ENCODE measurements around the gene CREBBP.

The CREBBP gene

DNA sequence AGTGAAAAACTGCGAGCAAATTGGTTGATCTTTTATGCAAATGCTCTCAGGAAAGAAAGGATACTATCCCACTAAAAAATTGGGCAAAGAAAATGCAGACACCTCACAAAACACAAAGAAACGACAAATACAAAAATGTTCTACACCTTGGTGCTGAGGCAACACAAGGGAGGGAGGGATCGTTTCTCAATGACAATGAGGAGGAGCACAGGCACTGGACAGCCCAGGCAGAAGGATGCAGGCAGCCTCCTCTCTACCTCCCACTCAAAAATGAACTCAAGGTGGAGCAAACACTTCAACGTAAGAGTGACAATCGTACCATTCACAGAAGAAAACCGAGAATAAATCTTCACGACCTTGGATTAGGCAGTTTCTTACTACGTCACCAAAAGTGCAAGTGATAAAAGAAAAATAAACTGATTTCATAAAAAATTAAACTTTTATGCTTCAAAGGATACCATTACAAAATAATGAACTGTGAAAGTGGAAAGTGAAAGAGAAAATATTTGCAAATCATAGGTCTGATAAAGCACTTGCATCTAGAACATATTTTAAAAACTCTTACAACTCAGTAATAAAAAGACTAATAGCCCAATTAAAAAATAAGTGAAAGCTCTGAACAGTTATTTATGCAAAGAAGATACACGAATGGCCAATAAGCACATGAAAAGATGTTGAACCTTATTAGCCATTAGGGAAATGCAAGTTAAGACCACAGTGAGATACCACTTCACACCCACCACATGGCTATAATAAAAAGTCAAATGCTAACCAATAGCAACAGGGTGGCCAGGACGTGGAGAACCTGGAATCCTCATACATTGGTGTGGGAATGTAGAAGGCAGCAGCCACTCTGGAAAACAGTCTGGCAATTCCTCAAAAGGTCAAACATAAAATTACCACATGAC, 82.4 kb downstream of the CREBBP start:
- TF ChIP-seq, protein P1, sequence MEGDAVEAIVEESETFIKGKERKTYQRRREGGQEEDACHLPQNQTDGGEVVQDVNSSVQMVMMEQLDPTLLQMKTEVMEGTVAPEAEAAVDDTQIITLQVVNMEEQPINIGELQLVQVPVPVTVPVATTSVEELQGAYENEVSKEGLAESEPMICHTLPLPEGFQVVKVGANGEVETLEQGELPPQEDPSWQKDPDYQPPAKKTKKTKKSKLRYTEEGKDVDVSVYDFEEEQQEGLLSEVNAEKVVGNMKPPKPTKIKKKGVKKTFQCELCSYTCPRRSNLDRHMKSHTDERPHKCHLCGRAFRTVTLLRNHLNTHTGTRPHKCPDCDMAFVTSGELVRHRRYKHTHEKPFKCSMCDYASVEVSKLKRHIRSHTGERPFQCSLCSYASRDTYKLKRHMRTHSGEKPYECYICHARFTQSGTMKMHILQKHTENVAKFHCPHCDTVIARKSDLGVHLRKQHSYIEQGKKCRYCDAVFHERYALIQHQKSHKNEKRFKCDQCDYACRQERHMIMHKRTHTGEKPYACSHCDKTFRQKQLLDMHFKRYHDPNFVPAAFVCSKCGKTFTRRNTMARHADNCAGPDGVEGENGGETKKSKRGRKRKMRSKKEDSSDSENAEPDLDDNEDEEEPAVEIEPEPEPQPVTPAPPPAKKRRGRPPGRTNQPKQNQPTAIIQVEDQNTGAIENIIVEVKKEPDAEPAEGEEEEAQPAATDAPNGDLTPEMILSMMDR (IDR thresholded peaks at IDR 0.05; ENCODE audit: insufficient read depth, missing control alignments): no peak
- DNase-seq (ENCODE audit: insufficient read length, low spot score) (no peak), FAIRE-seq (no peak)

DNA sequence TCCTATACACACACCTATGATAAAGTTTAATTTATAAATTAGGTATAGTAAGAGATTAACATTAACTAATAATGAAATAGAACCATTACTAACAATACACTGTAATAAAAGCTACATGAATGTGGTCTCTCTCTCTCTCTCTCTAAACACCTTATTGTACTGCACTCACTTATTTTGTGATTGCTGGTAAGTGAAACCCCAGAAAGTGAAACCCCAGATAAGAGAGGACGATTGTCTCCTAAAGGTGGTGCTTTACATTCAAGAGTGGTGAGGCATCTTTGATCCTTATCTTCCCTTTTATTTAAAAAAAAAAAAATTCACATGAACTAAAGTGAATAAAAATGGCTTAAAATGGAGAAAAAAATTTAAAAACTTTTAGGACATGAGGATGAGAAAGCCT, 83.0 kb downstream of the CREBBP start:
- TF ChIP-seq, protein P1 (IDR thresholded peaks at IDR 0.05; ENCODE audit: insufficient read depth, missing control alignments): no peak
- no peak for FAIRE-seq

DNA sequence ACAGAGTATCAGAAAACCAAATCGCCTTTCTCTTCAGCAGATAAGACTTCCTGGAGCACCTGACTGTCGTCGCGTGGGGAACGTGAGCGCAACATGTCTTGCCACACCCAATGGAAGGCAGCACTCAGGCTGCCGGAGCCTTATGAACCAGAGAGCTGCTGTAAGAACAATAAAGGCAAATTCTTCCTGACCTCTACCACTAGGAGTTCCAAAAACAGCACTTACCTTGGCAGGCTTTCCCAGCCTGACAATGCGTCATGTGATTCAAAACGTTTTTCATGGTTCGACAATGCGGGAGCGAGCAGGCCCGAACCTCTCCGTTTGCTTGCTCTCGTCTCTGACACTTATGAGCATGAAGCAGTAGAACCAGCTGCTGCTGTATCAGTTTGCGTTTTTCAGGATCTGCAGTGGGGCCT, 87.3 kb downstream of the CREBBP start:
- FAIRE-seq (no peak), DNase-seq (ENCODE audit: insufficient read length, low spot score) (no peak)
- TF ChIP-seq, protein P1 (IDR thresholded peaks at IDR 0.05; ENCODE audit: insufficient read depth, missing control alignments): no peak

More for the DNA sequence above, 83.0 kb downstream of the CREBBP start:
- DNase-seq (ENCODE audit: insufficient read length, low spot score): no peak

DNA sequence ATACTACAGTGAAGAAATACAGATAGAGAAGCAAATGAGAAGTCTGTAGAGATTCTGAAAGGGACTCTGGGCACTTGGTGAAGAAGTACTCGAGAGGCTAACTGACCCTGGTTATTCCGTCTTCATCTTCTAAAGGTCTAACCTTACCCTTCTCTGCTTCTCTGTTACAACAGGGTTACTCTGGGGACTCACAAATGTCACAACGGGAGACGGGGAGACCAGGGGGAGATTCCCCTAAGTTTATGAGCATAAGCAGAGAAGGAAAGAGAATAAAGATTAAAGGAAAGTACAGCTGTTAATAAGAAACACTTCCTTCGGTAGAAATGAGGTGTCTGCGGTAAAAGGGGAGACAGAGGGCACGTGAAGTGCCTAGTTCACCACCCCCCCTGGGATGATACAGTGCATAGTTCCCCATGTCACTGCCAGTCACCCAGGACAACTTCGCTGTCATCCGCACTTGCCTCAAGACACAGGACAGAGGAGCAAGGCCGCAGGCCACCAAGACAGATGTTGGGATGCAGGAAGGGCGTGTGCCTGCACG, 88.0 kb downstream of the CREBBP start:
- DNase-seq (ENCODE audit: insufficient read length, low spot score): no peak
- TF ChIP-seq, protein P1 (IDR thresholded peaks at IDR 0.05; ENCODE audit: insufficient read depth, missing control alignments): no peak
- FAIRE-seq: no peak

DNA sequence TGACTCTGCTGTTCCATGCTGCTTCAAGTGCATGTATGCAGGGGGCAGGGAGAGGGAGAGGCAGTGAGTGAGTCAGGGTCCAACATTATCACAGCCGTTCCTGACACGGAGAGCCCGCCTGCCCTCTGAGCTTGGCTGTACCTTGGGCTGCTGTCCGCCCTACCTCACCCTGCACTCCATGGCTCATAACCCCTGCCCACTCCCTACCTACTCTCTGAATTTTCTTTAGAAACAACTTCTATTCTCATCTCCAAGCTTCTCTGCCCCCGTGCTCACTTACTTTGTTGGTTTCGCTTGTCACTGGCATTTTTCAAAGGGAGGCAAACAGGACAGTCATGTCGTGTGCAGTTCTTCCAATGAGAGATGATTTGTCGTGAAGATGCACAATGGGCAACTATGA, 88.8 kb downstream of the CREBBP start:
- FAIRE-seq: no peak

DNA sequence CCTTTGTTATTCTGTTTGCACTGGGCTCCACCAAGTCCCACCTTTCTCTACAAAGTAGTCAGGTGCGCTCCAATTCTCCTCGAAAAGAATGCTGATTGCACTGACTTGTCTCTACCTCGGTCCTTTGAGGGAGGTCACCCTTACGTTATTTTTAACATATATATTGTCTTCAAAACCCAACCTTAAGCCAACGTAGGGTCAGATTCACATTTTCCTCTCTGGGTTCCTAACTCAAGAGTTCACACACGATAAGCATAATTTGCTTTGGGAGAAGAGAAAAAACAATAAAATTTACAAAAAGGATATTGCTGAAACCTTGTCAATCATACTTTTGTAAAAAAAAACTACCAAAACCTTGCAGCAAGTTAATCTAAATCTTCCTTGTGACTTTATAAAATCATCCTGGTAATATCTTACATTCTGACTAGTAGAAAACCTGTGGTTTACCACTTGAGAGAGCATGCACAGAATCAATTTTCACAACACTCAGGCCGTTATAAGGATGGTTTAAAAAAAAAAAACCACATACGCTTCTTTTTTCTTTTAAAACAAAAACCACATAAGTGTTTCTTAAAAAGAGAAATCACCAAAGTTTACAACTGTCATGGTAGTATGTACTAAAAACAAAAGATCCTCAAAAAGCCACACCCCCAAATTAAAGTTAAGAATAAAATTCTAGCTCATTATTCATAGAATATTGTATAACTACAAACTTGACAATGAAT, 91.0 kb downstream of the CREBBP start:
- FAIRE-seq (no peak), DNase-seq (ENCODE audit: insufficient read length, low spot score) (no peak)
- TF ChIP-seq, protein P1 (IDR thresholded peaks at IDR 0.05; ENCODE audit: insufficient read depth, missing control alignments): no peak

More for the DNA sequence above, 88.8 kb downstream of the CREBBP start:
- TF ChIP-seq, protein P1 (IDR thresholded peaks at IDR 0.05; ENCODE audit: insufficient read depth, missing control alignments): no peak
- no peak for DNase-seq (ENCODE audit: insufficient read length, low spot score)
